Measurements from ENCODE around the gene TLR5.

Gene TLR5

DNA sequence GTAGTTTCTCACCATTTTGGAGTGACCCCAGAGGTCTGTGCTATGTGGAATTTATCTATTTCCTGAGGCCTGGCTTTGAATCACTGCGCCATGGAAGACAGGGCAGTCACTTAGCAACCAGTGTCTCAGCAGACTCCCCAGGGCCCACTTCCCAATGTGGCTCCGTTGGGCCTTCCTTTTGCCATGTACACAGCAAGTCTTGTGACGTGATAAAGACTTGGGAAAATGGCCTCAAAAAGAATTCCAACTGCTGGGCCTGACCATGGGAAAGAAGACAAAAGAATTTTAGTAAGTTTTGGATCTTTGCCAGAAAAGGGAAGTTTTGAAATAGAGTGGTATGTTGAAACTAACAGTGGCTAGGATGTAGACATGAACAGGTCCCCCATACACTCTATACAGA, 36.2 kb downstream of the TLR5 start:
- DNase-seq: peak in 2 of 3 donors; percentile 14 to 23

DNA sequence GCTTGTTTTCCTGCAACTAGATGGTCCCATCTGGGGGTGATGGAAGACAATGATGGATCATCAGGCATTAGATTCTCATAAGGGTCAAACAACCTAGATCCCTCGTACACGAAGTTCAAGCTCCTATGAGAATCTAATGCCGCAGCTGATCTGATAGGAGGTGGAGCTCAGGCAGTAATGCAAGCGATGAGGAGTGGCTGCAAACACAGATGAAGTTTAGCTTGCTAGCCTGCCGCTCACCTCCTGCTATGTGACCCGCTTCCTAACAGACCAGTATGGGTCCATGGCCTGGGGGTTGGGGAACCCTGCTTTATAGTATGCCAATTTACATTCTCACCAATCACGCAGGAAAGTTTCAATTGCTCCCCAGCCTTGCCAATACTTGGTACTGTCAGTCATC, 37.5 kb downstream of the TLR5 start:
- no peak for DNase-seq

DNA sequence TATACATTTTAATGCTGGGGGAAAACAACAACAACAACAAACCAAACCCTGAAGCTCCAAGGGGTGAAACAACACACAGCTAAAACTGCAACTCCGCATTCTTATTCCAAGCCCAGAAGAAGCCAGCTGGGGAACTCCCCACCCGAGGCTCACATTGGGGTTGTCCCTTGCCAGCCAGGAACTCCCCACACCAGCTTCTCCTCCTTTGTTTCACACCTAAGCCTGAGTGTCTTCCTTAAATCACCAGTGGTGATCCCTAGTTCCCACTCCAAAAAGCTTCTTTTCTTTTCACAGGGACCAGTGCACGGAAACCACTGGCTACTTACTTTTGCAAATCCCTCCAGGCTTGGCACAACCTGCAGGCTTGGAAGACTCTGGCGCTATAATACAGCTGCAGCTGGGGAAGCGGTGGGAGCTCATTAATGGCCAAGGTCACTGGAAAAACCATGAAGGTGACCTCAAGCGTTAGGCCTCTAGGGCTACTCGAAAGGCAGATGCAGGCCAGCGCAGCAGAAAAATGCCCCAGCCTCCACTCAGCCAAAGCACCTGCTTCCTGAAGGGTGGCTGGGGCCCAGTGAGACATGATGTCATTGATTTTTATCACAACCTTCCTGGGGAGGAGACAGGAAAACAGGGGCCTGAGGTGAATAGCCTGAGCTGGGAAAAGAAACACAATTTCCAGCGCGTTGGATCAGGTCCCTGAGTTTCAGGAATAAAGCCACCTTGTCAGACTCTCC, 40.1 kb downstream of the TLR5 start:
- peak in 1 of 3 donors; percentile 32 for DNase-seq

DNA sequence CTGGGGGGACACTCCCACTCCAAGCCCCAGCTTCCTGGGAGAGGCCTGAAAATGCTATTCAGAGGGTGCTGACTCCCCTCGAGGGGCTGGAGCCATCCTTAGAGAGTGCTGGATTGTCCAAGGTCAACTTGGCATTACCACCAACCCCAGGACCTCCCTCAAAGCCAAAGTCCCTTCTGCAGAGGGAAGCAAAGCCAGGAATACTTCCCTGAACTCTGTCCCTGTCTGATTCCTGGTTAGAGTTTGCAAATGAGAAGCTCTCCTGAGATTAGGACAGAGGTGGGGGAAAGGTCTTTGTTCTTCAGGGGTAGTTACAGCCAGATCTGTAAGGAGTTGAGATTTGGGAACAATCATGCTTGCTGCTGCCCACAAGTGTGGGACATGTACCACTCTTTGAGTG, 45.3 kb downstream of the TLR5 start:
- DNase-seq: no peak

DNA sequence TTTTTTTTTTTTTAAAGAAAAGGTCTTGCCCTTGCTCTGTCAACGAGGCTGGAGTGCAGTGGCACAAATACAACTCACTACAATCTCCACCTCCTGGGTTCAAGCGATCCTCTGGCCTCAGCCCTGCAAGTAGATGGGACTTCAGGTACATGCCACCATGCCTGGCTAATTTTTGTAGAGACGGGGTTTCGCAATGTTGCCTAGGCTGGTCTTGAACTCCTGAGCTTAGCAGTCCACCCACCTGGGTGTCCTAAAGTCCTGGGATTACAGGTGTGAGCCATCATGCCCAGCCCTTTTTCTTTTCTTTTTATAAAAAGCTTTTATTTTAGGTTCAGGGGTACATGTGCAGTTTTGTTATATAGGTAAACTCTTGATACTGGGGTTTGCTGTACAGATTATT, 47.2 kb downstream of the TLR5 start:
- no peak for DNase-seq

DNA sequence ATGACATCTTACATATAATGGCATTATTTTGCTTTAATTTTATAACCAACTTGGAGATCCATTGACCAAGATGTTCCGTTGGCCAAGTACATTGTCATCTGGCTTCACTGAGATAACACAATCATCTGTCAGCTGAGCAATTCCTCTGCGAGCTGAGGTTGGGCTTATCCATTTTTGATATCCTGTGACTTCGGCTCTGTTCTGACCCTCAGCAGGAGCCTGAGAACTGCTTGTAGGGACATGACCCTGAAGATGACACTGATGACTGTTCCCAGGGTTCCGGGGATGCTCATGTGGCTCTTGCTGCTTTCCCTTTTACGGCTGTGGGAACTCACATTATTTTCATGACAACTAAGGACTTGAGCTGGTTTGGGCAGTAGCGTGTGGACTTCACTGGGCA, 51.2 kb downstream of the TLR5 start:
- no peak for DNase-seq

DNA sequence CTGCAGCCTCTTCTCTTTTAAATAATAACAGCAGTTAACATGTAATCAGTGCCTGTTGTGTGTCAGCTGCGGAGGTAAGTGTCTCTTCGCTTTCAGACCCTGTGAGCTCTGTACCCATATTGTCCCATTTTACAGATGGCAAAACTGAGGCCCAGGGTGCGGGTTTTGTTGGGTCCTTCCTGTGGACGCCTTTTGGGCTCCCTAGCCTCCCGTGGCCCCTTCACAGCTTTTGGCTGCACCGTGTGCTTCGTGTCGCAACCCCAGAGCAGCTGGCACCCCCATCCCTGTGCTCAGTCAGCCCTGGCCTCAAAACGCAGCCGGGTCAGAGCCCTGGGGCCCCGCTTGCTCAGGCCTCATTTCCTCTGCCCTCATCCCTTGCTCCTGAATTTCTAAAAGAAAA, 53.8 kb downstream of the TLR5 start:
- DNase-seq: no peak

DNA sequence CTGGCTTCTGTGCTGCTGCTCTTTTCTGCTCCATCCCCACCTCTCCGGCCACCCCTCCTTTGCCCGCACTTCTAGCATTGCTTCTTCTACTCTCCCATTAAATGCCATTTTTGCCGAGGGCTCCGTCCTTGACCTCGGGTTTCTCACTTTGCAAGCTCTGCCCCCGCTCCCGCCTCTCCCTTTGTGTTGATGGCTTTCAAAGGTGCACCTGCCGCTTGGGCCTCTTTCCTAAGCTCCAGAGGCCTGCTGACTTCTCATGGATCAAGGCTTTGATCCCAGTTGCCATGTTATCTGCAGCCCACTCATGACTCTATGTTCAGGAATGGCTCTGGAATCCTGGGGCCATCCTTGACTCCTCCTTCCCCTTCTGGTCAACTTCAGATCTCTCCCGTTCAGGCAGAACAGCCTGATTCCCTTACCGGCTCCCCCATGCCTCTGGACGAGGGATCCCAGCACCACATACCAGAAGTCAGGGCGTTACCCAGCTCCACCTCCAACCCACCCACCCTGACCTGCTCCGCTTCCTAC, 54.3 kb downstream of the TLR5 start:
- DNase-seq: no peak

DNA sequence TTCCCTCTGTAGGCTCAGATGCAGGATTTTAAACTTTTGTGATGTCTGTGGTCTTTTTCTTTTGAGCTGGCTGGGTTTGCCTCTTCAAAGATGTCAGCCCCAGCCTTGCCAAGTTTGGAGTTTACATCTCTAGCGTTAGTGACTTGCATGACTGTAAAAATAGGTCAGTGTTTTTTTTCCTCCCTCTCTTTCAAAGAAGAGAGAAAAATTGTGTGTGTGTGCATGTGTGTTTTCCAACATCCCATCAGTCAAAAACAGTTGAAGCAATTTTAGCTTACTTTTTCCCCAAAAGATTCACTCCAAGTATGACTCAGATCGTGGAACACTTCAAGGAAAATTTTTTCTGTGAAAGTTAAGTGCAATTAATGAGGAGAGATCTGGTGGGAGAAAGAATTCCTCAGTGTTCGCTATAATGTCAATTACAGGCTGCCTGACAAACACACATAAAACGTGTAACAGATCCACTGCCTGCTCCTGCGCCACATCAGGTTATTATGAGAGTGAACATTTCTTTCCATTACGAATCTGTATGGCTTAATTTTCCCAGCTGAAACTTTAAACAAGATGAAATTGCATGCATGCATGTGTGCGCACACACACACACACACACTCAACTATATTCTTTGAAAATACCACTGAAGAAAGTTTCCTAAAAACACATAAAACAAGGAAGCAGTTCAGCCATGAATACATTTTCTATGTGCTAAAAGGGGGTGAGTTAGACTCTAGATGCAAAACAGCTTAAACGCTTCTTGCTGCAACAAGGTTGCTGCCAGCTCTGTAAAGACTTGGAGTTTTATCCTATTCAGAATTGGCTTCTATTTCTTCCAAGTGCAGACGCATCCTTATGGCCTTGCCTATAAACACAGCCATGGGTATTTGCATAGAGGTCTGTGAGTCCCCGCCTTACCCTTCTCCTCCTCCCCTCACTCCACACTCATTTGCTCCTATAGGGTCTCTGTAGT, 55.5 kb downstream of the TLR5 start:
- DNase-seq: no peak

DNA sequence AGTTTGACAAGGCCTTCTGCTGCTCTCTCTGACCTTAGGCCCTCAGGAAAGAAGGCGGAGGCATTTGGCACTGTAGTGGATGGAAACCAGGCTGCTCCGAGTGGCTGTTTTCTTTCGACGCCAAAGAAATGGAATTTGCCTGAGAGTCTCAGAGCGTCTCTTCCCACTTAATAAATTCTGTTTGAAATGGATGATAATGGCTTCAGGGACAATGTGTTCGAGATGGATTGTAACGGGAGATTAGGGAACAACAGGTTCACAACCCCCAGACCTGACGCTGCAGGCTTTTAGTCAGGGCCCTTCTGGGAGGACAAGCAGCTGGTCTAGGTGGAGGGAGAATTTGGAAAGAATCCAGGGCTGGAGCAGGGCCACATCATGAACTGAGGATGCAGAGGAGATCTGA, 58.6 kb downstream of the TLR5 start:
- no peak for DNase-seq

DNA sequence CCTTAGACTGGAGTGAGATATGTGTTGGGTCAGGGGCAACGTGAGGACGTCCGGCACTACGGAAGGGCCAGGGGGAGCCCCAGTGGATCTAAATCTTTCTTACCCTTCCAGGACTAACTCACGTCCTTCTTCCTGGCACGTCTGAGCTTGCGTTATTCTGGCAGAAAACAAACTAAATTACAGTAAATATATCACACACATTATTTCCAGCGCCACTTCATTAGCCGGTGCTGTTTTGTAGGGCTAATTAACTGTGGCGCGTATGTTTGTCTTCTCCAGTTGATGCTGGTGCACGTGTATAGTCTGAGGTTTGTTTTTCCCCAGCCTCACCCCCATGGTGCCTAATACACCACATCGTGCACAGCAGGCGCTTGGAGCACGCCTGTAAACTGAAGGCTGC, 59.2 kb downstream of the TLR5 start:
- no peak for DNase-seq

DNA sequence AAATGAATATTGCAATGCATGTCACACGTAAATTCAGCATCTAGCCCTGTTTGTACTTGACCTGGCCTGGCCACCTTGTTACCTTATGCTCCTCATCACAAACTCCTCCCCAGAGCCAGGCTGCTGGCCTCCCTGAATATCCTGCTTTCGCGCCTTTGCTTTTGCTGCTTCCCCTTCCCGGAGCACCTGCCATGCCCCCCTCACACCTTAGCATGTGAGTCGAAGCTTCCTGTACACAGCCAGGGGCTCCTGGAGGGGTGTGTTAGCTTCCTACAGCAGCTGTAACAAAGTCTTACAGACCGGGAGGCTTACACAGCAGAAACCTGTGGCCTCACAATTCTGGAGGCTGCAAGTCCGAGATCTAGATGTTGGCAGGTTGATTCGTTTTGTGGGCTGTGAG, 60.1 kb downstream of the TLR5 start:
- DNase-seq: no peak

DNA sequence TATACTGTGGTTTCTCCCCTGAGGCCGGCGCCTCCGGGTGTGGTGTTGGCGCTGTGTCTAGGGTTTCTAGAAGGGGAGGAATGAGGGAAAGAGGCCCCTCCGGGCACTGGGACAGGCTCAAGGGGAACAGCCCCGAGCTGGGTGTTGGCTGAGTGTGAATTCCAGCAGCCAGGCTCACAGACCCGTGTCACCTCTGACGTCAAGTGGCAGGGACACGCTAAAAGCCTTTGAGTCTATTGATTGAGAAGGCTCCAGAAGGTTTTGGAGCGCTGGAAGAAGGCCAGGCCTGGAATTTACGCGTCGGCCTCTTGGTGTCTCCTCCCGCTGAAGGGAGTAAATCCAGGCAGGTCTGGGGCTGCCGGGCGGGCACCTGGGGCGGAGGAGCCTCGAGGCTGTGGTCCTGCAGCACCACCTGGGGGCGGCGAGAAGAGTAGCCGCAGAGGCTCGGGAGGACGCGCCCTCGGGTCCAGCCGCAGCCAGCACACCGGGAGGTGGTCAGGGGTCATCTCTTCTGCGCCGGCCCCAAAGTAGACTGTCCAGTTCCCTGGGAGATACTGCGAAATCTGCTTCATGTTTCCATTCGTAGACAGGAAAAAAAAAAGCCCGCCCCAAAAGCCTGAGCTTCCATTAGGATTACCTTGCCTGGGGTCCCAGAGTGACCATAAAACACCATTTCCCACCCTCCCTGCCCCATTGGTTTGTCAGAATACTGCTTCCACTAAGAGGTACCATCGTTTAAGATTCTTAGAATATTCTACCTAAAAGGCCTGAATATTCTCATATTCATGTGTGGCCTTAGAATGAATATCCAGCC, 61.7 kb downstream of the TLR5 start:
- DNase-seq: peak; percentile 81 to 86 (median 86)

DNA sequence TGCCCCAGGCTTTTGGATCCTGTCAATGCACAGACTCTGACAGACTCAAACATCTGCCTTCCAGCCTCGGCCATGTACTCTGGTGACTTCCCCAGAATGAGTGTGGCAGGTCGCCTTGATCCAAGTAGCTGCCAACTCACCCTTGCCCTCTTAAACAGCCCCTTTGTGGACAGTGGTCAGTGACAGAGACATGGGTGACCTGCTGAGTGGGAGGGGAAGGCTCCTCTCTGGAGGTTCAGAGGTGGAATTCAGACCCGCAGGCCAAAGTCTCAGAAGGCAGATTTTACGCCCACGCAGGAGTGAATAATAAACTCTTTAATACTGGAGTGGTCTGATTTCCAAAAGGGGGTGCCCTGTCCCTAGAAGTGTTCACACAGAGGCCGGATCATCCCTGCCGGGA, 63.5 kb downstream of the TLR5 start:
- DNase-seq: no peak

DNA sequence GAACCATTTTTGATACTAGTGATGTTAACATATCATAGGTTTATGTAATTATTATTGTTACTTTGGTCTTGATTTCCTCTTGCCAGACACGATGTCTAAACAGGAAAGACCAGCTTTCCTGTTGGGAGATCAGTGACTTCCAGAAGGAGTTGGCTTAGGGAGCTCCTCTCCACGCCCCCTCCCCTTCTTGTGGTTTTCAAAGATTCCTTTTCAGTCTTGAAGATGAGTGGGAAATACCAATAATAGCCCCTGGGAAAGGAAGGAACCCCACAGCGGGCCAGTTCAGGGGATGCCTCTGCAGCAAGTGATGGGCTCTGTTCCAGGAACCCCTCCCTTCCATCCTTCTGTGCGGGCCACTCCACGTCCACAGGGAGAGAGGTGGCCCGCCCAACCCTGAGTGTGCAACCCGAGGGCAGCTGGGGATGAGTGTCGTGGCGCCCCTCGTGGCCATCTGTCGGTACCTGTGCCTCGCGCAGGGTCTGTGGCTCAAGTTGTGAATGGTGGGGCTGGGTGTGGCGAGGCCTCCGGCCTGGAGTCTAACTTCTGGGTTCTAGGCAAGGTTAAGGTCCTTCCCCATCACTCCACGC, 65.7 kb downstream of the TLR5 start:
- DNase-seq: no peak

DNA sequence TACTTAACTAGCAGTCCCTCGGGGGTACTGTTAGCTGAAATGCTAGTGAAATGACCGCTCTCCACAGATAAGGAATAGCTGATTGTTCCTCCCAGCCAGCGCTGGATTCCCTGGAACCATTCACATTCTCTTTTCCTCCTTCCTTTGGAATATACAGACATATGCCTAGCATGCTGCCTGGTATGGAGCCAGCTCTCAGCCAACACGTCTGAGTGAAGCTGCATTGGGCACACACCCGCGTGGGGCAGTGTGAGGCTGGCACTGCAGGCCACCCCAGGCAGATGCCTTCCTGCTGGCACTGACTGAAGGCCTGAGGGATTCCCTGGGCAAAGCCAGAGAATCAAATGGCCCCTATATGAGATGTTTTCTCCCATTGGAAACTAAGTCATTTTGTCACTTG, 66.7 kb downstream of the TLR5 start:
- no peak for DNase-seq

DNA sequence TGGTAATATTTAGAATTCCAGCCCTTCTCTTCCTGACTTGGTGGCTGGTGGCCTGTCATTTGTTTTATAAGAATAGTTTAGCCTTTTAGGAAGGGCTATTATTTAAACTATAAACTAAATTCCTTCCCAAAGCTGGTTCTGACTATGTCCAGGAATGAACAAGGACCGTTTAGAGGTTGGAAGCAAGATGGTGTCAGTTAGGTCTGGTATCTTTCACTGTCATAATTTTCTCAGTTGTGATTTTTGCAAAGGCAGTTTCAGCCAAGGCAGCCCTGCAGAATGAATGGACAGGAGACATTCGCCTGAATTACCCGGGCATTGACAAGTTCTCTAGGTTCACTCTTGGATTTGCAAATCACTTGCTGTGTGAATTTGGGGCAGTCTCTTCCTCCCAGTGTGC, 67.2 kb downstream of the TLR5 start:
- no peak for DNase-seq

DNA sequence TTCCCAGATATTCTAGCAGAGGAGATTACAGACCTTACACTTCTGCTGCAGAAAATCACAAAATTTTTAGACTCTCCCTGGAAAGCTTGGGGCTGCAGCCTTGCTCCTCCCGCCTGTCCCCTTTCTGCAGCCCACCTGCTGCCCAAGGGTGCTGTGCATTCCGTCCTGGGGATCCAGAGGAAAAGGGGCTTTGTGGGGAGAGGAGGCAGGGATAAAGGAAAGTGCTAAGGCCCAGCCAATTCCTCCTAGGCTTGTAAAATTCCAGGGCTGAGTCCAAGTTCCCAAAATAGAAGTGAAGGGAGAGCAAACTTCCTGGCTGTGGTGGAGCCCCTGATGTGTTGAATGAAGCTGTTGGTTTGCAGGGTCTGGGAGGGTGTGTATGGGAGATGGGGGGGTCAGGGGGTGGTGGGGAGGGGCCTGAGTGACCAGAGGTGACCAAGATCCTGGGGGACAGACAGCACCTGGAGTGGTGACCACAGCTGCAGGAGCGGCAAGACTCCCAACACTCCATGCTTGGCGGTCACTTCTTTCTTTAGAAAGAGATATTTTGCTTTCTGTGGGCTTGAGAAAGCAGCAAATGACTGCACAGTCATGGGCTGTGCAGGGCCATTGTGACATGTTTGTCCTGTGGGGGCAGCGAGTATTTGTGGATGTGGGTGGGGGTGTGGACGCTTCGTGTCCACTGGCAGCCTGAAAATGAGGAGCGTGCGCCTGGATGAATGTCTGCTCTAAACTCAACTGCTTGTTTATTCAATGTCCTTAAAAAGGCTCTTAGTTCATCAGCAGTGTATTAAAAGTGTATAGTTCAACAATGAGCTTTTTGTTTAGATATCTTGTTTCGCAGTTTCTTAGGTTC, 68.4 kb downstream of the TLR5 start:
- no peak for DNase-seq

DNA sequence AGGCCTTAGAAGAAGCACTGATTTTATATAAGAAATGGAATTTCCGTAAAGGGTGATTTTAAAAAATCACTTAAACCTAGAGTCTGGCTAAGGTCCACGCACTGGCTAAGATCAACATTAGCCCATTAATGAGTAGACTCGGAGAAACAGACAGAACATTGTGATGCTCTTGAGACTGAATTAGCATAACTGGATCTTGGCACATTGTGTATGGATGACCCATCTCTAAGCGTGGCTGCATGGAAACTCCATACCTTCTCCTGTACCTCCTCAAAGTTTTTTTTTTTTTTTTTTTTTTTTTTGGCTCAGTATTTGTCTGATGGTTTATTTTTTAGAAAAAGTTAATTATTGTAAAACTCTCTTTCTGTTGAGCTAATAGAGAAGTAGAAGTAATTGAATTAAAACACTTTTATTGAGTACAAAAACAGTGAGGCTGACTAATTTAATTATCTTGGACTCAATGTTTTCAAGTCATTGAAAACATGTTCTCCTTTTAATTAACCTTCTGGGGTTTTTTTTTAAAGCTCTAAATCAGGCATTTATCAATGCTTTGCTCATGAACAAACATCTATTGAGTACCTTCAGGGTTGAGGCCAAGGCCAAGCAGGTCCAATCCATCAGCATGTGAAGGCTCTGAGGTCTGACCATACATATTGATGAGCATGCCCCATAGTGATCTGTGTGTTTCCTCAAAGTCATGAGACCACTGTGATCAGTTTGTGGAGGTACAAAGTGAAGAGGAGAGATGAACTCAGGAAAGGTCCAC, 74.0 kb downstream of the TLR5 start:
- DNase-seq: no peak

DNA sequence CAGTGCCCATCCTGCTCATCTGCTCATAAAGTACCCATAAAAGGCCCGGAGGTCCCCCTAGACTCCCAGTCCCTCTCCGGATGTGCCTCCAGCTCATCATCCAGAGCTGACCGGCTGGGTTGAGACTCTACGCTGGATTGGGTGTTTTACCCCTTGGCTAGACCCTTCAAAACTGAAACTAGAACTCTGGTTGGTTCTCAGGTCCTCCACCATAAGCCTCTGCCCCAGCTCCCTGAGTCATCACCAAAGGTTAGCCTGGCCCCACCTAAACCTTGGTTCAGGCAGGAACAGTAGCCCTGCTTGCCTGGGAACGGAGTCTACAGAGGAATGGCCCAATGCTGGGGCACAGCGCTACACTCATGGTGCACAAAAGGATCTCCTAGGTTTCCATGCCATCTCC, 75.1 kb downstream of the TLR5 start:
- no peak for DNase-seq

DNA sequence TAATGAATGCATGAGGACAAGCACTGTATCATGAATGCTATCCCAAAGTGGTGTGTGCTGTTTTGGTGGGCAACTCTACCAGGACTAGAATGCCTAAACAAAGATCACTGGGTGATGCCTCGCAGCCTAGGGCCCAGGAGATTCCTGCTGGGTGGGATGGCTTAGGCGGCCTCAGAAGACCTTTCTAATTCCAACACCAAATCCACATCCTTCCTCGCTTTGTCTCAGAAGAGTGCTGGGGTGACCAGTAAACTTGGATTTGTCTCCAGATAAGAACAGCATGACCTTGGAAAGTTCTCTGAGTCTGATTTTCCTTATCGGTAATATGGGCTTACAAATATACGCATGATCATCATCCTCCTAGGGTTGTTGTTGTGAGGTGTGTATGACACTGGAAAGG, 76.6 kb downstream of the TLR5 start:
- no peak for DNase-seq
